Measurements from ENCODE around the gene MRAP.

DNA sequence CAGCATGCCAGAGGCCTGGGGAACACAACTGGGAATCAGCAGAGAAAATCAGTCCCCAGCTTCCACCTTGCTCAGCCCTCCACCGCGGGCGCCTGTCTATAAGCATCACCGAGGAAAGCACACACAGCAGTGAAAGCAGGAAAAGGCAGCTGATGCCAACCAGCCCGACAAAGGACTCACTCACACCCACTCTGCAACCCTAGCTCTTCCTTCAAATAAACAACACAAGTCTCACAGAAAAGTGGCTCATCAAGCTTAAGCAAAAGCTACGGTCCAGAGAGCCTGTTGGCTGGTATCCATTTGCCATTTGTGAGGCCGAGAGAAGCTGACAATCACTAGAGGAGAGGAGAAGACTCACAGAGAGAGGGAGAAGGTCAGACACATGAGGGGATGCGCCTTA is 27.1 kb downstream of the MRAP start:
- no peak for TF ChIP-seq POLR2A (IDR thresholded peaks at IDR 0.05)
- TF ChIP-seq, protein P1, sequence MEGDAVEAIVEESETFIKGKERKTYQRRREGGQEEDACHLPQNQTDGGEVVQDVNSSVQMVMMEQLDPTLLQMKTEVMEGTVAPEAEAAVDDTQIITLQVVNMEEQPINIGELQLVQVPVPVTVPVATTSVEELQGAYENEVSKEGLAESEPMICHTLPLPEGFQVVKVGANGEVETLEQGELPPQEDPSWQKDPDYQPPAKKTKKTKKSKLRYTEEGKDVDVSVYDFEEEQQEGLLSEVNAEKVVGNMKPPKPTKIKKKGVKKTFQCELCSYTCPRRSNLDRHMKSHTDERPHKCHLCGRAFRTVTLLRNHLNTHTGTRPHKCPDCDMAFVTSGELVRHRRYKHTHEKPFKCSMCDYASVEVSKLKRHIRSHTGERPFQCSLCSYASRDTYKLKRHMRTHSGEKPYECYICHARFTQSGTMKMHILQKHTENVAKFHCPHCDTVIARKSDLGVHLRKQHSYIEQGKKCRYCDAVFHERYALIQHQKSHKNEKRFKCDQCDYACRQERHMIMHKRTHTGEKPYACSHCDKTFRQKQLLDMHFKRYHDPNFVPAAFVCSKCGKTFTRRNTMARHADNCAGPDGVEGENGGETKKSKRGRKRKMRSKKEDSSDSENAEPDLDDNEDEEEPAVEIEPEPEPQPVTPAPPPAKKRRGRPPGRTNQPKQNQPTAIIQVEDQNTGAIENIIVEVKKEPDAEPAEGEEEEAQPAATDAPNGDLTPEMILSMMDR (IDR thresholded peaks at IDR 0.05): no peak
